ENCODE data around the gene COL27A1.

Gene COL27A1

GRCh38 chr9:114168281-114169028, 13.1 kb downstream of the COL27A1 start:
- no peak for DNase-seq (ENCODE audit: low read depth in 2 of 2)

- no peak for DNase-seq (ENCODE audit: low read depth in 2 of 2)
Measured at GRCh38 chr9:114169029-114169951, 14.0 kb downstream of the COL27A1 start.

GRCh38 chr9:114169952-114170770, 14.8 kb downstream of the COL27A1 start:
- no peak for DNase-seq (ENCODE audit: low read depth in 2 of 2)

GRCh38 chr9:114170771-114171461, 15.6 kb downstream of the COL27A1 start:
- no peak for DNase-seq (ENCODE audit: low read depth in 2 of 2)

GRCh38 chr9:114171500-114171899, 16.2 kb downstream of the COL27A1 start:
- DNase-seq (ENCODE audit: low read depth in 2 of 2) = no peak

- no peak for DNase-seq (ENCODE audit: low read depth in 2 of 2)
Measured at GRCh38 chr9:114172981-114173833, 17.9 kb downstream of the COL27A1 start.

- DNase-seq (ENCODE audit: low read depth in 2 of 2) = no peak
Measured at GRCh38 chr9:114174557-114174875, 19.2 kb downstream of the COL27A1 start.

- no peak for DNase-seq (ENCODE audit: low read depth in 2 of 2)
Measured at GRCh38 chr9:114174876-114175771, 19.8 kb downstream of the COL27A1 start.

- DNase-seq (ENCODE audit: low read depth in 2 of 2) = no peak
Measured at GRCh38 chr9:114176624-114177291, 21.4 kb downstream of the COL27A1 start.

GRCh38 chr9:114177423-114178064, 22.2 kb downstream of the COL27A1 start:
- no peak for DNase-seq (ENCODE audit: low read depth in 2 of 2)

- DNase-seq (ENCODE audit: low read depth in 2 of 2) = no peak
Measured at GRCh38 chr9:114178076-114178475, 22.7 kb downstream of the COL27A1 start.

GRCh38 chr9:114178756-114179450, 23.6 kb downstream of the COL27A1 start:
- DNase-seq (ENCODE audit: low read depth in 2 of 2) = no peak

- DNase-seq (ENCODE audit: low read depth in 2 of 2) = no peak
Measured at GRCh38 chr9:114179516-114179915, 24.2 kb downstream of the COL27A1 start.

GRCh38 chr9:114180696-114181606, 25.6 kb downstream of the COL27A1 start:
- DNase-seq (ENCODE audit: low read depth in 2 of 2) = no peak

GRCh38 chr9:114181607-114182409, 26.5 kb downstream of the COL27A1 start:
- no peak for DNase-seq (ENCODE audit: low read depth in 2 of 2)

GRCh38 chr9:114183006-114183405, 27.7 kb downstream of the COL27A1 start:
- no peak for DNase-seq (ENCODE audit: low read depth in 2 of 2)
